Limb (tissue), 2 donors: ENCODE data around the gene INPP4B.
A peak's percentile ranks its signal among the peaks of the same experiment; 100 is the strongest.
"Not testable (repeated sequence)": the region's sequence is repeated elsewhere in the genome, so short reads cannot be mapped to it uniquely, and the experiment has no call there.

ENCODE experiments used
- DNase-seq, 2 donors: peaks; one replicate each; pipeline ENCODE4 v3.0.0-alpha.2; 2016; ENCODE audit errors: extremely low spot score in 2 of 2

INPP4B gene

GRCh38 chr4:142095886-142096605 lies 750.1 kb downstream of the INPP4B start:
- DNase-seq: no peak

GRCh38 chr4:142092941-142093340 lies 753.2 kb downstream of the INPP4B start:
- DNase-seq: no peak

DNA sequence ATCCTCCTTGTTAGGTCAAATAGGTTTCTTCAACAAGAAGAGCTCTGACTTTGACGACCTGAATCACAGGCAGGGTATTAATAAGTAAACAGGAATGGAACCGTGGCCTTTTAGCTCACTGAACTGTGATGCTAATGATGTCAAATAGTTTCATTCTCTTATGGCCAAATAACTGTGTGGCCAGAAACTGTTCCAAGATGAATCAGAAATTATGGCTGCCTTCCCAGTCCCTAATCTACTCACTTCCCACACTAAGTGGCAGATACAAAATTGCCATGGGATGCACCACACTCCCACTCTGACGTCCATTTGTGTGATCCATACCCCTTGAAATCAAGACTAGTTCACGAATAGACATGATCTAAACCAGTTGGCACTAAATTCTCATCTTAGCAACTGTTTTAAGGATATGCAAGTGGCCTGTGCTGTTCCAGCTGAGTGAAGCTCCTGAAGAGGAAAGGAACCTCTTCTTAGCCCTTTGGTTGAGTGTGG lies 754.4 kb downstream of the INPP4B start:
- no peak for DNase-seq

GRCh38 chr4:142091085-142091513 lies 755.0 kb downstream of the INPP4B start:
- no peak for DNase-seq

- peak in 1 of 2 donors; percentile 39 for DNase-seq
These were observed 757.2 kb downstream of the INPP4B start for GRCh38 chr4:142088906-142089305.

DNA sequence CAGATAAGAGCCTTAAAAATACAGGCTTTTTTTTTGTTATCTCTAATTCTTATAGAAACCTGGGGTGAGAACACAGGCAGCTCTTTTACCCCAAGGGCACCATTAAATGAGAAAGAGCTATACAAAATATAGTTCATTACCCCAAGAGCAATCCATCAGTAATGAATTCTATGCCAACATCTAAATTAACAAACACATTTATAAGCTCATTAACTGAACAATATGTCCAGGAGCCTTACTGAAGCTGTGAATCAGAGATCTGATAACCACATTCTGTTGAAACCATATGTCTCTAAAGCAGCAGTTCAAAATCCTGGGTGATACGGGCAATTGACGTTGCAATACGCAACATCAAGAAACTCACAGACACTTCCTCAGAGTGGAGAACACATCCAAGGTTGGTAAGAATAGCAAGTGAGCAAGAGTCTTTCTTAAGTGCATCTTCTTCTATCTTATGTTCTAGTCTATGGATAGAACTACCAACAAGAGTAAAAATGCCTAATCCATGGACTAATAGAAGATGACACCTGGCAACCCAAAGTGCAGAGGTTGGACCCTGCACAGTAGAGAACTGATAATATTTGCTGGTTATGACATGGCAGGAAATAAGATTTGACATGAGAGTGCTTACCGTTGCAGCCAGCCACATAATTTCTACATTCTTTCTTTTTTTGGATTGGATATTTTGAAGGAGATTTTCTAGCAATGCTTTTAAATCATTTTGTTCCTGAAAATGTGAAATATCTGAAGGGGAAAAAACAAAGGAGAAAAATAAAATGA lies 760.4 kb downstream of the INPP4B start:
- no peak for DNase-seq

DNA sequence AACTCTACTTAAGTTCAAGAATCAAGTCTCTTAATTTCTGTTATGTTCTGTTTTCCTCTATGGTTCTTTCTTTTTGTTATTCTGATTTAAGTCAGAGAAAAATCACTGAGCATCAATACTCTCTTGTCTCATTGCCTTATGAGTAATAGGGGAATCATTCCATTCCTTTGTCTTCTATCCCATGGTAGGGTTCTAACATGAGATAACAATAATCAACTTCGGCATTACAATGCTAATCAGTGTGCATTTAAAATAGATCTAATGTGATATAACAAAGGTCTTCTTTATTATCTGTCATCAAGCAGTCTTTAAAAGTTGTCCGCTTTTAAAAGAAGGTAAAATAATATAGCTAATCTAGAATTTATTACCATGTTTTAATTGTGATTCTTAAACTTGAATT lies 762.8 kb downstream of the INPP4B start:
- DNase-seq: no peak

GRCh38 chr4:142081025-142081424 lies 765.1 kb downstream of the INPP4B start:
- DNase-seq: no peak

DNA sequence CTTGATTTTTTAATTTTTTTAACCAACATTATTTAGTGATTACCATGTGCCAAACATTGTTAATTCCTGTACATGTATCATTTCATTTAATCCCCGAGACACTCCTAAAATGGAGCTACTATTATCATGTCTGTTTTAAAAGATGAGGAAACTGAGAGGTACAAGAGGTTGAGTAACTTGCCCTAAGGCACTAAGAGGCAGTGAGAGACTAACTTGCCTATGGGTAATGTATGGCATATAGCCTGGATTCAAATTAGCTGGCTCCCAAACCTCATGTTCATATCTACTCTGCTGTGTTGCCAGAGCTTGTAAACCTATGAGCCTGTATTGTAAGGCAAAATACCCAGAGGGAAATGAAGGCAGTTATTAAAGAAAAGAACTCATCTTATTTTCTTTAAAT lies 766.1 kb downstream of the INPP4B start:
- no peak for DNase-seq

- no peak for DNase-seq
These were observed 769.1 kb downstream of the INPP4B start for GRCh38 chr4:142077048-142077447.

DNA sequence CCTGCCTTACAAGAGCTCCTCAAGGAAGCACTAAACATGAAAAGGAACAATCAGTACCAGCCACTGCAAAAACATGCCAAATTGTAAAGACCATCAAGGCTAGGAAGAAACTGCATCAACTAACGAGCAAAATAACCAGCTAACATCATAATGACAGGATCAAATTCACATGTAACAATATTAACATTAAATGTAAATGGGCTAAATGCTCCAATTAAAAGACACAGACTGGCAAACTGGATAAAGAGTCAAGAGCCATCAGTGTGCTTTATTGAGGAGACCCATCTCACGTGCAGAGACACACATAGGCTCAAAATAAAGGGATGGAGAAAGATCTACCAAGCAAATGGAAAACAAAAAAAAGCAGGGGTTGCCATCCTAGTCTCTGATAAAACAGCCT lies 777.8 kb downstream of the INPP4B start:
- DNase-seq: not testable (repeated sequence)

DNA sequence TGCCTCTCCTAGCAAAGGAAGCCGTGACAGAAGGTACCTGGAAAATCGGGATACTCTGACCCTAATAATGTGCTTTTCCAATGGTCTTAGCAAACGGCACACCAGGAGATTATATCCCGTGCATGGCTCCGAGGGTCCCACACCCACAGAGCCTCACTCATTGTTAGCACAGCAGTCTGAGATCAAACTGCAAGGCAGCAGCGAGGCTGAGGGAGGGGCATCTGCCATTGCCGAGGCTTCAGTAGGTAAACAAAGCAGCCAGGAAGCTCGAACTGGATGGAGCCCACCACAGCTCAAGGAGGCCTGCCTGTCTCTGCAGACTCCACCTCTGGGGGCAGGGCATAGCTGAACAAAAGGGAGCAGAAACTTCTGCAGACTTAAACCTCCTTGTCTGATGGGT lies 779.5 kb downstream of the INPP4B start:
- not testable (repeated sequence) for DNase-seq

DNA sequence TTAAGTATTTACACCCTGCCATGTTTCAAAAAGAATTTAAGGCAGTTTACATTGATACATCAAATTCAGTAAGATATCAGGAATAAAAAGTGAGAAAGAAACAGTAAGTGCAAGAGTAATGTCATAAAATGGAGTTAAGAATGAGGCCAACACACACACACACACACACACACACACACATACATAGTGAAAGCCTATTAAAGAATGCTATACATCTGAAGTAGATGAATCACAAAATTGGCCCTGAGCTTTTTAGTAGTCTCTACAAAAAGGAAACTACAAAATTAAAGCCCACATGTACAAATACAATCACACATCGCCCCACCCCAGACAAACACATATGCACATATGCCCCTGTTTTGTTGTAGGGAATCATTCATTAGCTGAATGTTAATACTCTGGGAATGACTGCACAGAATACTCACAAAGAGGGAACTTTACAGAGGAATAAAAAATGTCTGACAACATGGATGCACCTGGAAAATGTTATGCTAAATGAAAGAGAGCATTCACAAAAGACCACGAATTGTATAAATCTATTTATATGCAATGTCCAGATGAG lies 780.9 kb downstream of the INPP4B start:
- no peak for DNase-seq

DNA sequence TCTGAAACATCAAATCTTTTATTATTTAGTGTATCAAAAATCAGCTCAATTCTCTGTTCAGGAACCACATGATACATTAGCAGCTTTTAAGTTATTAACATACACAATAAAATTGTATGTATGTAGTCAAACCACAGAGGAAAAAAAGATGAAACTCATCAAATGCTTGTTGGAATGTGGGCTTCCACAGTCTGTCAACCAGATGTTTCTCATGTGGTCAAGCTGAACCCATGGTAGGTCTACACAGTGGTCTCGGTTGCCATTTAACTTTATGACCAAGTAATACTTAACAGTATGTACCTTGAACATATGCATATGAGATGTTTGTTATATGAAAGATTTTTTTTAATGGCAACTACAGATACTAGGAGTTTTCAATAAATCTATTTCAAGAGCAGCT lies 781.9 kb downstream of the INPP4B start:
- DNase-seq: no peak

- DNase-seq: no peak
These were observed 800.1 kb downstream of the INPP4B start for GRCh38 chr4:142045996-142046395.

- no peak for DNase-seq
These were observed 801.8 kb downstream of the INPP4B start for GRCh38 chr4:142044271-142044670.

DNA sequence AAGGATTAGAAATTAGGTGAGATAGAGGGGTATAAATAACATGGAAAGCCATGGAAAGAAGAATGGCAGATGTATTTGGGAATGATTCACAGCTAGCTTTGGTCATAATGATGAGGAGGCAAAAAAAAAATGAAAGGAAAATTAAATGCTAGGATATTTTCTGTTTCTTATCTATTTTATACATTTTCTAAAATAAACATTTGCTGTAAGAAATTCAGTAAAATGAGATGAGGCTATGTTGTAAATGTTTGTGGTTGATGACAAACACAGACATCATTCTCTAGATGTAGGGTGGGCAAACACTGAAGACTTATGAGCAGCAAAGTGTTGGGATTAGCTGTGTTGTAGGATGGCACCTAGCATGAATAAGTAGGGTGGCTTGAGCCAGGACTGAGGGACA lies 802.6 kb downstream of the INPP4B start:
- DNase-seq: no peak

DNA sequence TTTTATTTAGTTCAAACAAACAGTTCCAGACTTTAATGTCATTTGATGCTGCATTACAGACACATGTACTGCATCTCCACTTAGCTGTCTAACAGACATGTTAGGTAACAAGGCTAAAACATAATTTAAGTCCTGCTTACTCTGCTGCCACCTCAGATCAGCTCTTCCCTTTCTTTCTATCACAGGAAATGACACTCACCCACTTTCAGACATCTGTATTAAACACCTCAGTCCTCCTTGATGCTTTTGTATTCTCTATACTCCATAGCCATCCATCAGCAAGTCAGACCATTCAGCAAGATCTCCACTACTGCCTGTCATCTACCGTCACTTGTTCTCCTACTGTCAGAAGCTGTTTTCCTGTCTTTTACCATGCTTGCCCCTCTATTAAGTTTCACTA lies 804.3 kb downstream of the INPP4B start:
- no peak for DNase-seq

GRCh38 chr4:142040043-142040442 lies 806.1 kb downstream of the INPP4B start:
- no peak for DNase-seq

- no peak for DNase-seq
These were observed 809.1 kb downstream of the INPP4B start for GRCh38 chr4:142036795-142037583.

- DNase-seq: no peak
These were observed 810.5 kb downstream of the INPP4B start for GRCh38 chr4:142035566-142035965.

DNA sequence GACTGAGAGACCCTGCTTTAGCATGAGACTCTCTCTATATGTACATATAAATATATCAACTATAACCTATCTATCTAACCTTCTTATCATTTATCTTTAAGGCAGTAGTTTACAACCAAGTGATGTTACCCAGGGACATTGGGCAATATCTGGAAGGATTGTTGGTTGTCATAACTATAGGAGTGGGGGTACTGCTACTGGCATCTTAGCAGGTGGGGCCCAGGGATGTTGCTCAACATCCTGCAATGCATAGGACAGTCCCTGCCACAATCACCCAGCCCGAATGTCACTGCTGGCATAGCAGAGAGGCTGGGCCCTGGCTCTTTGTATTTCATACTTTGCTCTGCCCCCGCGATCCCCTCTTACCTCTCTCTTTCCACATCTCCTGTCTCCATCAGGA lies 812.0 kb downstream of the INPP4B start:
- DNase-seq: no peak
